Tibial nerve (tissue), 4 donors: ENCODE results near the gene S100PBP. TPM values are rescaled to one million over a fixed set of nuclear protein-coding genes. Genes with fewer than 3 reads are reported as not detected.

Experiments
- DNase-seq, 2 donors: peaks; one replicate each; pipeline ENCODE4 v3.0.0-alpha.2; 2019; ENCODE audit warnings: low spot score in 2 of 2
- H3K27ac ChIP-seq, 4 donors: fragments of 200-600 bp; sonication (generic) in 3 of 4; one replicate each; pipeline ENCODE4 v1.5.1; 2017 to 2019; ENCODE audit warnings: mild to moderate bottlenecking in 1 of 4
- H3K27me3 ChIP-seq, 2 donors: fragments of 200-600 bp; sonication (generic) in 1 of 2; one replicate each; pipeline versions ENCODE4 v1.5.1 to v1.6.0; 2017 to 2019
- H3K36me3 ChIP-seq, 3 donors: fragments of 200-600 bp; sonication (generic); one replicate each; pipeline ENCODE4 v1.5.1; 2018 to 2019
- H3K4me1 ChIP-seq, 4 donors: fragments of 200-600 bp; sonication (generic) in 3 of 4; one replicate each; pipeline ENCODE4 v1.5.1; 2017 to 2019
- H3K4me3 ChIP-seq, 4 donors: fragments of 200-600 bp; sonication (generic) in 3 of 4; one replicate each; pipeline ENCODE4 v1.5.1; 2017 to 2019; ENCODE audit warnings: mild to moderate bottlenecking in 1 of 4, moderate library complexity in 1 of 4
- H3K9me3 ChIP-seq, 4 donors: fragments of 200-600 bp; sonication (generic) in 3 of 4; one replicate each; pipeline ENCODE4 v1.5.1; 2017 to 2019
- CTCF ChIP-seq, 5 experiments: fragments of 200-600 bp in 3 of 5; fragments of 450-650 bp in 2 of 5; sonication (generic) in 3 of 5; IDR thresholded peaks; one replicate each; pipeline ENCODE4 v1.5.1; 2016 to 2019; ENCODE audit warnings: antibody characterized with exemption in 5 of 5, mild to moderate bottlenecking in 3 of 5, moderate library complexity in 2 of 5
- EP300 ChIP-seq, 2 donors: sonication (generic); formaldehyde crosslinking; IDR thresholded peaks; one replicate each; pipeline ENCODE4 v1.6.1; 2017; ENCODE audit warnings: antibody characterized with exemption in 2 of 2, mild to moderate bottlenecking in 1 of 2
- POLR2A ChIP-seq, 2 donors: fragments of 450-650 bp; IDR thresholded peaks; one replicate each; pipeline ENCODE4 v1.6.1; 2017; ENCODE audit warnings: antibody characterized with exemption in 2 of 2, mild to moderate bottlenecking in 2 of 2, moderate library complexity in 2 of 2
- WGBS, 2 donors: methylation state at CpG; one replicate each; pipeline ENCODE4 v1.1.5; 2018; 5-methylcytosine and 5-hydroxymethylcytosine counted together
- total RNA-seq, 4 donors: library from RNA; depleted of rRNA; stranded (reverse); fragments of >200 nt; gene quantifications; one replicate each; pipeline ENCODE4 v1.1.0, GENCODE V29; 2016

S100PBP gene
- total RNA-seq, 4 donors from 2014 or later, result 24.0 to 55.5 (median 33.4) TPM

DNA sequence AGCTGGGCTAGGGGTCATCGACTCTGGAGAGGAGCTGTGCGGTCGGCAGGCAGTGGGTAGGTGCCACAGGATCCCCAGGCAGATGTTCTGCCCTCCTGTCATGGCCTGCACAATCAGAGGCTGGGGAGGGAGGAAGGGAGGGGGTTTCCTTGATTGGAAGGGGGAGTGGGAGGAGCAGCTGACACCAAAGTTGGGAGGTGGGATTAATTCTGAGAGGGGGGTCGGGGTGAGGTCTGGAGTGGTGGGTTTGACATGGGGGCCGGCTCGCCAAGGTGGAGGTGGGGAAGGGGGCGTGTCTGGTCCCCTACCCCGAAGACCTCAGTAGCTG is 68.2 kb downstream of the S100PBP start:
- H3K4me3 ChIP-seq, result no peak overlapping the region
- no peak overlapping the region for H3K27ac ChIP-seq
- no peaks in the 10 kb centered on the region for H3K36me3 ChIP-seq
- no peak for DNase-seq
- 21 to 23% methylated on average over 8 of the region's 8 CpGs for WGBS, 2 donors
- H3K27me3 ChIP-seq, result peaks cover 0 to 76% of the 10 kb centered on the region in 2 donors
- no peaks in the 10 kb centered on the region for H3K9me3 ChIP-seq
- H3K4me1 ChIP-seq, result peaks cover 0 to 17% (median 0%) of the 10 kb centered on the region in 4 donors
- TF ChIP-seq EP300 (IDR thresholded peaks at IDR 0.05) (no peak), CTCF (IDR thresholded peaks at IDR 0.05) (no peak), POLR2A (IDR thresholded peaks at IDR 0.05) (no peak)

DNA sequence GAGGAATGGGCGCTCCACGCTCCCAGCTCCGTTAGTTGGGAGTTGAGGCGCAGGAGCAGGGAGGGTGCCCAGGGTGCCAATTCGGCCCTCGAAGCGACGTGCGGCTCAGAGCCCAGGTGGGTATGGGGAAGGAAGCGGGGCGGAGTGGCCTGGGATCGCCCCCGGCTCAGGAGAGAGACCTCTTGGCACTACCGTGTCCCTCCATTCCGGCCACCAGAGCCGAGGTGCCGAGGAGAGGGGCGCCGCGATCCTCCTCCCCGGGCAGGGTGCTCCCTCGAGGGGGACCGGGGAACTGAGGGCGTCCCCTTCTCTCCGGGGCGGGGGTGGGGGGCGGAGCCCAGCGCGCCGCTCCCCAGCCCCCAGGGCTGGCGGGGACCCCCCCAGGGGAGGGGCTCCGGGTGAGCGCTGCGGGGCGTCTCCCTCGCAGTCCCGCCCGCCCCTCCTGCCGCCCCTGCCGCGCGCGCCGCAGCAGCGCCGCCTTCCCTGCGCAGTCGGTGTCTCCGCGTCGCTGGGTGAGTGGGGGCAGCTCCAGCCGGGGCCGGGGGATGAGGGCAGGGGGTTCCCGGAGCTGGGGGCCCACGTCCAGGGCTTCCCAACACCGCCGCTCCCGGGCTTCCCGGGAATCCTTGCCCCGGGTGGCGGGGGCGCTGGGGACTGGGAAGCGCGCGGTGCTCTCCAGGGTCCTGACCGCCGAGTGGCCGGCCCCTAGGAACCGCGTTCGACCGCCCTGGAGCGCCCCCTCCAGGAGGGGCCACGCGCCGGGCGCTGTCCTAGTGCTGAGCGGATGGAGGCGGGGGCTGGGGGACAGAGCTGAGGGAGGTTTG is 68.8 kb downstream of the S100PBP start, which contains the start of gene HPCA:
Gene HPCA (plus strand): TSS at position 488 of the 824 bp plus-strand sequence. CDS start 2,408 bp downstream, outside the sequence.
- Histone ChIP-seq H3K4me1 (peaks cover 0 to 17% (median 0%) of the 10 kb centered on the region in 4 donors), H3K36me3 (no peaks in the 10 kb centered on the region), H3K27ac (no peak within 1 kb of the TSS), H3K27me3 (peaks cover 0 to 82% of the 10 kb centered on the region in 2 donors), H3K9me3 (no peaks in the 10 kb centered on the region), H3K4me3 (no peak within 1 kb of the TSS)
- DNase-seq, result no peak
- TF ChIP-seq POLR2A (IDR thresholded peaks at IDR 0.05) (no peak), CTCF (IDR thresholded peaks at IDR 0.05) (peak in 2 of 5 experiments; percentile 8 to 11)
- 3 to 13% methylated on average over 20 to 29 of the region's 79 CpGs for WGBS, 2 donors

DNA sequence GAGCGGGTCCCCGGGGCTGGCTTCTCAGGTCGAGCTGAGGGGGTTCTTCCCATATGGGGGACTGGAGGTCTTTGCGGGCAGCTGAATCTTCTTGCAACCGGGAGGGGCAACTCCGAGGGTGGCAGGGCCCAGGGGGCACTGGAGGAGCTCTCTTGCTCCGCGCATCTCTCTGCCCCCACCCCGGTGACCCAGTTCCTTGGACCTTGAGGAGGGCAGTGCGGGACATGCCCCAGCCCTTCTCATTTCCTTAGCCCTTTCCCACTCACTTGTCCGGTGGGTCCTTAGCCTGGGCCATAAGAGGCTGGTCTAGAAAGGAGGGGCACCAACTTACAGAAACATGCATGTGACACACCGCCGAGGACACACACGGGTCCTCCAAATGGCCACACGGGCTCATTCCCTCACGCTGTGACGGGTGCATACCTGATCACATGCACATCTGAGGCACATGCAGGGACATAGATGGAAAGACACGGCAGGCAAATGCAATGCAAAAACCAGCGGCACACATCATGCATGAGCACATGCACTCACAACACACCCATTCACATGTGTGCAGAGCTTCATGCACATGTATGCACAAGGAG is 69.5 kb downstream of the S100PBP start:
- peaks cover 0 to 89% of the 10 kb centered on the region in 2 donors for H3K27me3 ChIP-seq

DNA sequence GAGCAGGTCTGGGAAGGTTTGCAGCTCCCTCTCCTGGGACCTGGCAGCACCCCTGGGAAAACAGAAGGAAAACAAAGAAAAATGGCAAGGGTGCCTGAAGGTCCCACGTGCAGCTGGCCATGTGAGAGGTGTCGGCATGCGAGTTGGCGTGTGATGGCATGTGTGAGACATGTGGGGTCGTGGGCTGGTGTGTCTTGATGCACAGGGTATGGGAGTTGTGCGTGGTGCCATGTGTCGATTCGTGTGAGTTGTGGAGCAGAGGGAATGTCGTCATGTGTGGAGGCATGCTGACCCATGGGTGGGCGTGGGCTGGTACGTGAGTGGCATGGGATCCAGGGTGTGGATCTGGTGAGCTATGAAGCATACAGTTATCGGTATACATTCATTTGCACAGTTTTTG is 70.2 kb downstream of the S100PBP start:
- H3K9me3 ChIP-seq, result no peaks in the 10 kb centered on the region
- no peak overlapping the region for H3K27ac ChIP-seq
- H3K4me3 ChIP-seq, result no peak overlapping the region
- peaks cover 0 to 94% of the 10 kb centered on the region in 2 donors for H3K27me3 ChIP-seq
- no peaks in the 10 kb centered on the region for H3K36me3 ChIP-seq
- 74 to 78% methylated on average over 12 of the region's 12 CpGs for WGBS, 2 donors
- TF ChIP-seq POLR2A (IDR thresholded peaks at IDR 0.05) (no peak), EP300 (IDR thresholded peaks at IDR 0.05) (no peak), CTCF (IDR thresholded peaks at IDR 0.05) (no peak)
- peaks cover 0 to 14% (median 0%) of the 10 kb centered on the region in 4 donors for H3K4me1 ChIP-seq
- DNase-seq, result no peak

More for the DNA sequence above, 69.5 kb downstream of the S100PBP start:
- Histone ChIP-seq H3K4me3 (no peak overlapping the region), H3K36me3 (no peaks in the 10 kb centered on the region), H3K27ac (no peak overlapping the region), H3K9me3 (no peaks in the 10 kb centered on the region), H3K4me1 (peaks cover 0 to 17% (median 0%) of the 10 kb centered on the region in 4 donors)
- WGBS, 2 donors, result 45 to 48% methylated on average over 16 to 18 of the region's 19 CpGs
- no peak for DNase-seq
- TF ChIP-seq EP300 (IDR thresholded peaks at IDR 0.05) (no peak), POLR2A (IDR thresholded peaks at IDR 0.05) (no peak), CTCF (IDR thresholded peaks at IDR 0.05) (no peak)

DNA sequence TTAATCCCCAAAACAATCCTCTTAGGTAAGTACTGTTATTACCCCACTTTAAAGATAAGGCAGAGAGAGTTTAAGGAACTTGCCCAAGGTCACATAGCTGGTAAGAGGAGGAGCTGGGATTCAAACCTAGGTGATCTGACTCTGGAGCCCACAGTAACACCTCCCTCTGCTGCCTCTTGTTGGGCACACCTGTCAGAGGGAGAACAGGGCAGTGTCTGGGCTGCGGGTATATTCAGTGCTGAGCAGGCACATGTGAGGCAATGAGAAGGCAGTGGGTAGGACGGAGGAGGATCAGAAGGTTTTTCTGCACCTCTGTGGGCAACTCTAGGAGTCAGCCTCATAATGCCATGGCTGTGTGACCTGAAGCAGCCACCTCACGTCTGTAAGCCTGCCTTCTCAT is 70.7 kb downstream of the S100PBP start:
- H3K9me3 ChIP-seq, result no peaks in the 10 kb centered on the region
- 92 to 94% methylated on average over 3 of the region's 3 CpGs for WGBS, 2 donors
- H3K4me3 ChIP-seq, result no peak overlapping the region
- no peak for TF ChIP-seq EP300 (IDR thresholded peaks at IDR 0.05)
- peaks cover 0 to 19% (median 0%) of the 10 kb centered on the region in 4 donors for H3K4me1 ChIP-seq
- H3K27ac ChIP-seq, result no peak overlapping the region
- H3K27me3 ChIP-seq, result peaks cover 0 to 93% of the 10 kb centered on the region in 2 donors
- no peaks in the 10 kb centered on the region for H3K36me3 ChIP-seq
- no peak for DNase-seq
